HL-60 (cell line): Measurements from ENCODE around the gene HAPLN1.

Experiments used
- POLR2AphosphoS5 ChIP-seq: IDR thresholded peaks from 2 replicates; pipeline ENCODE4 v1.6.1; 2012; ENCODE audit warnings: low read depth
- TF ChIP-seq, protein P1 (sequence below): IDR thresholded peaks from one replicate; pipeline ENCODE4 v1.5.1; 2011; ENCODE audit warnings: low read length, control low read depth, inconsistent platforms; ENCODE audit not compliant: insufficient read depth

- no peak for TF ChIP-seq POLR2AphosphoS5
- TF ChIP-seq, protein P1, sequence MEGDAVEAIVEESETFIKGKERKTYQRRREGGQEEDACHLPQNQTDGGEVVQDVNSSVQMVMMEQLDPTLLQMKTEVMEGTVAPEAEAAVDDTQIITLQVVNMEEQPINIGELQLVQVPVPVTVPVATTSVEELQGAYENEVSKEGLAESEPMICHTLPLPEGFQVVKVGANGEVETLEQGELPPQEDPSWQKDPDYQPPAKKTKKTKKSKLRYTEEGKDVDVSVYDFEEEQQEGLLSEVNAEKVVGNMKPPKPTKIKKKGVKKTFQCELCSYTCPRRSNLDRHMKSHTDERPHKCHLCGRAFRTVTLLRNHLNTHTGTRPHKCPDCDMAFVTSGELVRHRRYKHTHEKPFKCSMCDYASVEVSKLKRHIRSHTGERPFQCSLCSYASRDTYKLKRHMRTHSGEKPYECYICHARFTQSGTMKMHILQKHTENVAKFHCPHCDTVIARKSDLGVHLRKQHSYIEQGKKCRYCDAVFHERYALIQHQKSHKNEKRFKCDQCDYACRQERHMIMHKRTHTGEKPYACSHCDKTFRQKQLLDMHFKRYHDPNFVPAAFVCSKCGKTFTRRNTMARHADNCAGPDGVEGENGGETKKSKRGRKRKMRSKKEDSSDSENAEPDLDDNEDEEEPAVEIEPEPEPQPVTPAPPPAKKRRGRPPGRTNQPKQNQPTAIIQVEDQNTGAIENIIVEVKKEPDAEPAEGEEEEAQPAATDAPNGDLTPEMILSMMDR: no peak
Observed at GRCh38 chr5:83745816-83746215, 25.2 kb upstream of the HAPLN1 start.
